Hepatocyte (in vitro differentiated cells): ENCODE measurements around the gene MRPL10. TPM values are rescaled to one million over a fixed set of nuclear protein-coding genes. Genes with fewer than 3 reads are reported as not detected.

Experiments
- DNase-seq: peaks from one replicate; pipeline ENCODE4 v3.0.0-alpha.2; 2016; ENCODE audit warnings: low spot score
- H2AFZ ChIP-seq: fragments of 200-600 bp; sonication (generic); 2 replicates; pipeline ENCODE4 v1.6.0; 2016; ENCODE audit warnings: antibody characterized with exemption, mild to moderate bottlenecking
- H3K27ac ChIP-seq: fragments of 200-600 bp; sonication (generic); 2 replicates; pipeline ENCODE4 v1.5.1; 2016; ENCODE audit warnings: mild to moderate bottlenecking
- H3K27me3 ChIP-seq: fragments of 200-600 bp; sonication (generic); 2 replicates; pipeline ENCODE4 v1.6.1; 2016
- H3K36me3 ChIP-seq: fragments of 200-600 bp; sonication (generic); replicated peaks from 2 replicates; pipeline ENCODE4 v1.5.1; 2016; ENCODE audit warnings: low read depth; ENCODE audit not compliant: insufficient read depth
- H3K4me1 ChIP-seq: fragments of 200-600 bp; sonication (generic); 2 replicates; pipeline ENCODE4 v1.5.1; 2016; ENCODE audit warnings: mild to moderate bottlenecking, moderate library complexity; ENCODE audit not compliant: insufficient read depth
- H3K4me2 ChIP-seq: fragments of 200-600 bp; sonication (generic); 2 replicates; pipeline ENCODE4 v1.6.0; 2016
- H3K4me3 ChIP-seq: fragments of 200-600 bp; sonication (generic); 2 replicates; pipeline ENCODE4 v1.5.1; 2016; ENCODE audit warnings: mild to moderate bottlenecking
- H3K79me2 ChIP-seq: fragments of 200-600 bp; sonication (generic); 2 replicates; pipeline ENCODE4 v1.6.0; 2017; ENCODE audit warnings: mild to moderate bottlenecking
- H3K9me2 ChIP-seq: fragments of 200-600 bp; sonication (generic); replicated peaks from 2 replicates; pipeline ENCODE4 v1.6.0; 2017; ENCODE audit warnings: mild to moderate bottlenecking; ENCODE audit not compliant: insufficient read depth
- H3K9me3 ChIP-seq: fragments of 200-600 bp; sonication (generic); 2 replicates; pipeline ENCODE4 v1.5.1; 2016; ENCODE audit warnings: low read depth, mild to moderate bottlenecking
- H4K20me1 ChIP-seq: fragments of 200-600 bp; sonication (generic); 2 replicates; pipeline ENCODE4 v1.6.0; 2016; ENCODE audit warnings: mild to moderate bottlenecking; ENCODE audit not compliant: insufficient read depth, poor library complexity, severe bottlenecking
- EZH2 ChIP-seq: fragments of 200-600 bp; sonication (generic); IDR thresholded peaks from 2 replicates; pipeline ENCODE4 v1.6.1; 2016; ENCODE audit warnings: antibody characterized with exemption, mild to moderate bottlenecking, borderline replicate concordance
- EZH2phosphoT487 ChIP-seq: fragments of 200-600 bp; sonication (generic); IDR thresholded peaks from one replicate; pipeline ENCODE4 v1.6.1; 2018; ENCODE audit warnings: antibody characterized with exemption, mild to moderate bottlenecking, low read depth, moderate library complexity; ENCODE audit not compliant: unreplicated experiment, severe bottlenecking
- WGBS: methylation state at CpG from one replicate; pipeline ENCODE4 v1.1.6; 2016; ENCODE audit warnings: low lambda C conversion rate; ENCODE audit errors: missing lambda C conversion rate; 5-methylcytosine and 5-hydroxymethylcytosine counted together
- polyA plus RNA-seq: library from polyadenylated mRNA; unstranded; fragments of >200 nt; fragmentation: Nextera tagmentation; extraction: Ambion mirVana; gene quantifications from 2 replicates; pipeline ENCODE4 v1.2.1, GENCODE V29; 2016
- total RNA-seq: library from RNA; depleted of rRNA; stranded (reverse); fragments of >200 nt; gene quantifications from 2 replicates; pipeline ENCODE4 v1.2.3, GENCODE V29; 2014
- TF ChIP-seq, protein P1 (sequence below): fragments of 200-600 bp; sonication (generic); IDR thresholded peaks from 2 replicates; pipeline ENCODE4 v1.5.1; 2016; ENCODE audit warnings: antibody characterized with exemption, mild to moderate bottlenecking; ENCODE audit not compliant: poor library complexity

Gene MRPL10
- total and polyA plus RNA-seq, 2 experiments from 2014 or later = 30.7 to 33.7 TPM

DNA sequence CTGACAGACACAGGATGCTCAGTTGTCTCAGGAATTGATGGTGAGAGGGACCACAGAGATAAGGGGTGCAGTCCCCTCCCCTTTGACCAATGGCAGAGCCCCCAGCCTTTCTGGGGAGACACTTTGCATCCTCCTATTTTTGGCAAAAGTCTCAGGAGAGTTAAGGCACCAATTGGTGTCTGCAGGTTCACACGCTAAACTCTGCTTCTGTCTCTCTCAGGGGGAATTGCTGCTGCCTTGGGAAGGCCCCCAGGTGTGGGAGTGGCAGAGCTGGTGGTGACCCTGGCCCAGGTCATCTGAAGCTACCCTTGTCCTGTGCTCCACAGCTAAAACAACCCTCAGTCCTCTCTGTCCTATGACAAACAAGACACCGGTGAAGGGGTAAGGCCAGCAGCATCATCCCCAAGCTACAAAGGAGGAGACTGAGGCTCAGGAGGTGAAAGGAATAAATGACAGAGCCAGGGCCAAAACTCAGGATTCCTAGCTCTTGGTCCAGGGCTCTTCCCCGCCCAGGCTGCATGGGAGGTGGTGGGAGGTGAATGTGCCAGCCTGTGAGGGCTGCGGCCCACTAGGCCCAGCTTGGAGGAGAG lies 30.1 kb downstream of the MRPL10 start:
- H3K9me2 ChIP-seq = no peaks in the 10 kb centered on the region
- H3K4me2 ChIP-seq = no peak overlapping the region
- H3K79me2 ChIP-seq = no peaks in the 10 kb centered on the region
- H3K36me3 ChIP-seq = no peaks in the 10 kb centered on the region
- DNase-seq = no peak
- no peaks in the 10 kb centered on the region for H3K4me1 ChIP-seq
- no peak overlapping the region for H3K27ac ChIP-seq
- no peak overlapping the region for H3K4me3 ChIP-seq
- WGBS = 85% methylated on average over 4 of the region's 4 CpGs
- H4K20me1 ChIP-seq = no peaks in the 10 kb centered on the region
- no peak overlapping the region for H2AFZ ChIP-seq
- TF ChIP-seq EZH2phosphoT487 = no peak
- no peak for TF ChIP-seq EZH2
- TF ChIP-seq, protein P1, sequence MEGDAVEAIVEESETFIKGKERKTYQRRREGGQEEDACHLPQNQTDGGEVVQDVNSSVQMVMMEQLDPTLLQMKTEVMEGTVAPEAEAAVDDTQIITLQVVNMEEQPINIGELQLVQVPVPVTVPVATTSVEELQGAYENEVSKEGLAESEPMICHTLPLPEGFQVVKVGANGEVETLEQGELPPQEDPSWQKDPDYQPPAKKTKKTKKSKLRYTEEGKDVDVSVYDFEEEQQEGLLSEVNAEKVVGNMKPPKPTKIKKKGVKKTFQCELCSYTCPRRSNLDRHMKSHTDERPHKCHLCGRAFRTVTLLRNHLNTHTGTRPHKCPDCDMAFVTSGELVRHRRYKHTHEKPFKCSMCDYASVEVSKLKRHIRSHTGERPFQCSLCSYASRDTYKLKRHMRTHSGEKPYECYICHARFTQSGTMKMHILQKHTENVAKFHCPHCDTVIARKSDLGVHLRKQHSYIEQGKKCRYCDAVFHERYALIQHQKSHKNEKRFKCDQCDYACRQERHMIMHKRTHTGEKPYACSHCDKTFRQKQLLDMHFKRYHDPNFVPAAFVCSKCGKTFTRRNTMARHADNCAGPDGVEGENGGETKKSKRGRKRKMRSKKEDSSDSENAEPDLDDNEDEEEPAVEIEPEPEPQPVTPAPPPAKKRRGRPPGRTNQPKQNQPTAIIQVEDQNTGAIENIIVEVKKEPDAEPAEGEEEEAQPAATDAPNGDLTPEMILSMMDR = no peak
- no peaks in the 10 kb centered on the region for H3K9me3 ChIP-seq
- peaks cover 6% of the 10 kb centered on the region for H3K27me3 ChIP-seq

GRCh38 chr17:47800686-47801085 lies 30.7 kb downstream of the MRPL10 start:
- no peak overlapping the region for H3K27ac ChIP-seq
- 80% methylated on average over 12 of the region's 12 CpGs for WGBS
- H2AFZ ChIP-seq = no peak overlapping the region
- peaks cover 6% of the 10 kb centered on the region for H3K27me3 ChIP-seq
- no peak overlapping the region for H3K4me2 ChIP-seq
- no peak for TF ChIP-seq EZH2
- TF ChIP-seq EZH2phosphoT487 = no peak
- TF ChIP-seq, protein P1 = no peak
- H3K9me2 ChIP-seq = no peaks in the 10 kb centered on the region
- no peak for DNase-seq
- no peaks in the 10 kb centered on the region for H3K9me3 ChIP-seq
- H3K36me3 ChIP-seq = no peaks in the 10 kb centered on the region
- no peaks in the 10 kb centered on the region for H3K79me2 ChIP-seq
- H4K20me1 ChIP-seq = no peaks in the 10 kb centered on the region
- H3K4me1 ChIP-seq = no peaks in the 10 kb centered on the region
- no peak overlapping the region for H3K4me3 ChIP-seq

GRCh38 chr17:47797797-47798196 lies 33.5 kb downstream of the MRPL10 start:
- Histone ChIP-seq H2AFZ (no peak overlapping the region), H4K20me1 (no peaks in the 10 kb centered on the region), H3K9me3 (no peaks in the 10 kb centered on the region), H3K36me3 (no peaks in the 10 kb centered on the region), H3K27ac (no peak overlapping the region), H3K79me2 (no peaks in the 10 kb centered on the region), H3K9me2 (no peaks in the 10 kb centered on the region), H3K4me1 (no peaks in the 10 kb centered on the region), H3K4me3 (no peak overlapping the region), H3K27me3 (peaks cover 35% of the 10 kb centered on the region), H3K4me2 (no peak overlapping the region)
- WGBS = 51% methylated on average over 2 of the region's 2 CpGs
- DNase-seq = no peak
- no peak for TF ChIP-seq EZH2phosphoT487
- TF ChIP-seq, protein P1 = no peak

- H3K4me3 ChIP-seq = no peak overlapping the region
- H3K9me2 ChIP-seq = no peaks in the 10 kb centered on the region
- H4K20me1 ChIP-seq = no peaks in the 10 kb centered on the region
- DNase-seq = no peak
- no peak overlapping the region for H3K27ac ChIP-seq
- H3K4me1 ChIP-seq = no peaks in the 10 kb centered on the region
- no peaks in the 10 kb centered on the region for H3K36me3 ChIP-seq
- no peak overlapping the region for H3K4me2 ChIP-seq
- TF ChIP-seq EZH2phosphoT487 = no peak
- no peaks in the 10 kb centered on the region for H3K9me3 ChIP-seq
- WGBS = 60% methylated on average over 6 of the region's 6 CpGs
- no peaks in the 10 kb centered on the region for H3K79me2 ChIP-seq
- no peak overlapping the region for H2AFZ ChIP-seq
- H3K27me3 ChIP-seq = peaks cover 75% of the 10 kb centered on the region
Observed at GRCh38 chr17:47792979-47793378, 38.4 kb downstream of the MRPL10 start.
